ENCODE measurements around the gene LMX1B.

Gene LMX1B

DNA sequence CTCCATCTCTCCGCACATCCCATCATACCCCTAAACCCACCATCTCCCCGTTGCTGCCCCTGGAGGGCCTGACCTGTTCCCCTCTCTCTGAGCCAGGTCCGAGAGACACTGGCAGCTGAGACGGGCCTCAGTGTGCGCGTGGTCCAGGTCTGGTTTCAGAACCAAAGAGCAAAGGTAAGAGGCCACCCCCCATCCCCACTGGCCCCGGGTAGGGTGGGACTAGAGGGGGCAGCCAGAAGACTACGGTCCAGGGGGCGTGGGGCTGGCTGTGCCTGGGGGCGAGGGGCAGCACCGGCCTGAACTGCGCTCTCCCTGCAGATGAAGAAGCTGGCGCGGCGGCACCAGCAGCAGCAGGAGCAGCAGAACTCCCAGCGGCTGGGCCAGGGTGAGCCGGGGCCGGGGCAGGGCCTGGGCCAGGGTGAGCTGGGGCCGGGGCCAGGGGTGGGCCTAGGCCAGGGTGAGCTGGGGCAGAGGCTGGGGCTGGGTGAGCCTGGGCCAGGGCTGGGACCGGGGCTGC, 79.8 kb downstream of the LMX1B start:
- in situ Hi-C loops (cut with MboI; ENCODE audit: low sequenced_read_pairs): no loop called here

DNA sequence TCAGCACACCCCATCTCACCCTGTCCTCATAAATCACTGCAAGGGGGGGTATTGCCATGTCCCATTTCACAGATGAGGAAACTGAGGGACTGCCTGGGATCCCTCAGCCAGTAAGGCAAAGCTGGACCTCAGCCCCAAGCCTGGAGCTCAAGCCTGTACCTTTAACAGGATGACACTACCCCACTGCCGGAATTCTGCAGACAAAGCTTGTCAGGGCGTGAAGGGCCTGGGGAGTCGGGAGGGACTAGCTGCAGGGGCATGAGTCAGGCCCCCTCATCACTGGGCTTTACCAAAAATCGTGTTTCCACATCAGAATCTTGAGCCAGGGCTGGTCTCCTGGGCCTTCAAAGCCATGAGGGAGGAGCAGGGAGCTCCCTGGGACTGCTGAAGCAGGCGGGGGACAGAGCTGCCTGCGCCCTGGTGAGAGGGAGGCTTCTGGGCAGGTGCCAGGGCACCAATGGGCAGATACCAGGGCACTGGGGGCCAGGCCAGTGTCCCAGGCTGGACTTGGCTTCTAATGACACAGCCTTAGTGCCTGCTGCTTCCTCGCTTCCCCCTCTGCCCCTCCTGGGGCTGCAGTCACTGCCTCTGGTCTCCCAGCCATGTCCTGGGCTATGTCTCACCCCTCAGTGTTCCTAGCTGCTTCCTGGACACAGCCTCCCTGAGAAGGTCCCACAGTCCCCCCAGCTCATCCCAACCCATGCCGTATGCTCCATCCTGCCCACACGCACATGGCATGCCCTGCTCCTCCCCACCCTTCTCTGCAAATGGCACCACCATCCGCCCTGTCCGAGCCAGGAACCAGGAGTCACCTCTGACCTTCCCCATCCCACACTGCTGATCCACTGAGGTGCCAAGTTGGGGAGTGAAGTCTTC, 80.7 kb downstream of the LMX1B start:
- in situ Hi-C loops (cut with MboI; ENCODE audit: low sequenced_read_pairs): no loop called here

DNA sequence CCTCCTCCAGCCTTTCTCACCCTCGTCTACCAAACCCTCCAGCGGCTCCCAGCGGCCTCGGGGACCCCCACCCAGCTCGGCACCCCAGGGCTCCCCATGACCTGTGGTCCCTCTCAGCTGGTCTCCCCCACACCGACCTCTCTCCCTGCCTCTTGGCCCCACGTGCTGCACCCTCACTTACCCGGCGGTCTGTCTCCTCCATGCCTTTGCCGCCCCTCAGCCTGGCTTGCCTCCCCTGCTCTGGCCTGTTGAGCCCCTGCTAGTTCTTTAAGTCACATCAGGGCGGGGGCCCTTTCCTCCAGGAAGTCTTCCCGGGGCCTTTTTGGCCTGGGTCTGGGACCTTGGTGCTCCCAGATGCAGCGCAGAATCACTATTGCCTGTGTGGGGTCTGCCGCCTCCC, 81.5 kb downstream of the LMX1B start:
- in situ Hi-C loops (cut with MboI; ENCODE audit: low sequenced_read_pairs): no loop called here

DNA sequence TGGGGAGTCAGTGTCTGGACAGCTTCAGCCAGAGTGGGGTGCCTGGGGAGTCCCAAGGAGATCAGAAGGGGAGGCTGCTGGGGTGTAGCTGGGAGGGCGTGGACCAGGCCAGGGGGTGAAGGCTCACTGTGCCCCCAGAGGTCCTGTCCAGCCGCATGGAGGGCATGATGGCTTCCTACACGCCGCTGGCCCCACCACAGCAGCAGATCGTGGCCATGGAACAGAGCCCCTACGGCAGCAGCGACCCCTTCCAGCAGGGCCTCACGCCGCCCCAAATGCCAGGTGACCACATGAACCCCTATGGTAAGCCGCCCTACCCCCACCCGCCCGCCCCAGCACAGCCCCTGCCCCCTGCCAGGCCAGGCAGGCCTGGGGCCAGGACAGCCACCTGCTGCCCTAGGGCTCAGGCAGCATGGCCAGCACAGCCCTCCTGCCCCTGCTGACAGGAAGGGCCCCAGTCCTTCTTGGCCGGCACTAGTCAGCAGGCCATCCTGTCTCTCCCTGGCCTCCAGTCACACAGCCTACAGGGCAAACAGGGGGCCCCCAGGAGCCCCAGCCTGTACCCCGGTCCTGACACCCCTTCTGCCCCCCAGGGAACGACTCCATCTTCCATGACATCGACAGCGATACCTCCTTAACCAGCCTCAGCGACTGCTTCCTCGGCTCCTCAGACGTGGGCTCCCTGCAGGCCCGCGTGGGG, 82.1 kb downstream of the LMX1B start:
- in situ Hi-C loops (cut with MboI; ENCODE audit: low sequenced_read_pairs): no loop called here

DNA sequence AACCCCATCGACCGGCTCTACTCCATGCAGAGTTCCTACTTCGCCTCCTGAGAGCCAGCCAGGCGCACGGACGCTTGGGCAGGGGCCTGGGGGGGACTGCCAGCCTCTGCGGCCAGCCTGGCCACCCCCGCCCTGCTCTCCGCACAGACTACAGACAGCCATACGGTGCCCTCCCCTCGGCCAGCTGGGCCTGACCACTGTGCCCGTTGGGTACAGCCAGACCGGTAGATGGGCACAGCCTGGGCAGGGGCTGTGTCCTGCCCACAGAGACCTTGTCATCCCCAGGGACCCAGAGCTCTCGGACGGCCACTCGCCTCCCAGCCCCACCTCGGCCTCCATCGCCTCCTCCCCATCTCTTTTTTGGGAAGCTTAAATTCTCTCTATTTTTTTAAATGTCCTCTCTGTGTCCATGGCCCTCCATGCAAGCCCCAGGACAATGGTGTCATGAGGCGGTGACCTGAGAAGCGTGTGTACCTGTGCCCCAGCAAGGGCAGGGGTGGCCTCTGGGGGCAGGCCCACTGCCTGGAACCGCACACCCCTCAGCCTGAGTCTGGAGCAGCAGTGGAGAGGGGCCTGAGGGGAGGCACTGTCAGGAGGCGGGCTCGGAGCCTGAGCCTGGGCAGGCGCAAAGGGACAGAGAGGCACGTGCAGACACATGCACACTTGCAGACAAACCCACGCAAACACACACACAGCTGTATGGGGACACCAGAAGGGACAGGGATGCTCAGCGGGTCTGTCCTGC, 82.8 kb downstream of the LMX1B start:
- in situ Hi-C loops (cut with MboI; ENCODE audit: low sequenced_read_pairs): no loop called here

DNA sequence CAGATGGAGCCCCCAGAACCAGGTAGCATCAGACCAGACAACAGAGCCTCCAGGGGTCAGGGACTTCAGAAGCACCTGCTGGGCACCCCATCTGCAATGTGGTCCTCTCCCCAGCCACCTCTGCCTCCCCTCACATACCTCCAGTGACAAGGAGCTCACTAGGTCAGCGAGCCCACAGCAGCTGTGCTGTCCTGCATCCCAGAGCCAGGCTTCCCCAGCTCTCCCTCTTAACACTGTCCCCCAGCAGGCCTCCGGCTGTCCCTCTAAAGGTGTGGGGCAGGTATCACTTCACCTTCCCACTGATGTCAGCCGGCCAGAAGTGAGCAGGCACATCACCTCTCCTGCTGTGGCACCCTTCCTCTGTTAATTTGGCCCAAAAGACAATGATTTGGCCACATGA, 83.6 kb downstream of the LMX1B start:
- in situ Hi-C loops (cut with MboI; ENCODE audit: low sequenced_read_pairs): no loop called here

DNA sequence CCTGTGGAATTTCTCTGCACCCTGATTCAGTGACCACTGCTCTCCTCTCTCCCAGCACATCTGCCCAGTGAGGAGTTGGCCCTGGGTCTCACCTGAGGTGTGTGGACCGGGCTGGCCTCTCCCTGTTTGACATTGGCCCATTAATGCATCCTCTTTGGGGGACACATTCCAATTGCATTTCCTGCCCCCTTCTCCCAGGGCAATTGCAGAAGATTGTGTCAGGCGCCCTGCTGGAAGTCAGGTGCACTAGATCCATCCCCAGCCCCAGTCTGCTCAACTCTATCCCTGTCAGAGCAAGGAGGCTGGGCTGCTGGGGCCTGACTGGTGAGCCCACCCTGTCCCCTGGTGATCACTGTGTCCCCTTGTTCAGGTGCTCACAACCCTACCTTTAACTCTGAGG, 84.5 kb downstream of the LMX1B start:
- in situ Hi-C loops (cut with MboI; ENCODE audit: low sequenced_read_pairs): no loop called here

DNA sequence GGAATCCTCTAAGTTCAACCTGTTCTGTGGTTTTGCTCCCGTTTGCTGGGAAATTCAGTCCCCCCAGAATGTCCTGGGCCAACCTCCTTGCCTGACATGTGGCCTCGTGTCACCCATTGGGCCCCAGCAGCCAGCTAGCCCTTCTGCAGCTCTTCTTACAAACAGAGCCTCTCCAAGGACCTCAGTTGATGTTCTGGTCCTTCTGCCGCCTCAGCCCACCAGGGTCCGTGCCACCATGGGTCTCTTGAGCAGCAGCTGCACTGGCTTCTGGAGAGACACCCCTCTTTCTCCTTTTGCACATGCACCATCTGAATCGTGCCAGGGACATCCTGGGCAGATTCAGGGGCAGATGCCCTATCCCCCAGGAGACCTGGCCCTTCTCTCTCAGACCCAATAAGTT, 85.0 kb downstream of the LMX1B start:
- in situ Hi-C loops (cut with MboI; ENCODE audit: low sequenced_read_pairs): no loop called here

DNA sequence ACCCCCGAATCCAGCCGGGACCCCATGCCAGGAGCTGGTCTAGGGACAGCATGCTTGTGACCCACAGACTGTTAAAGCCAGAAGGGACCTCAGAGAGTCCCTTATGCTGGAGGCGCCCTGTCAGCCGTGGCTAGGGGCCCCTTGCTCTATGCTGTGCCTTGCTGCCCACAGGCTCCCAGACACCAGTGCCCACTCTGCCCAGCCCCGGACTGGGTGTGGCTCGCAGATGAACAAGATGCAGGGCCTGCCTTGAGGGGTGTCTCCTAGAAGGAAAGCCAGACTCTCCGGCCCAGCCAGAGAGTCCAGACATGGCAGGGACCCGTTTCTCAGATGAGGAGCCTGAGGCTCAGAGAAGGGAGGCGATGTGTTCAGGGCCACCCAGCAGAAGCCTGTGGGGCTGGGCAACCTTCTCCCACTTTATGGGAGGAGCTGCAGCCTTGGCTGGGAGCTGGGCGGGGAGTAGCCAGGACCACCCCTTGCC, 85.7 kb downstream of the LMX1B start:
- in situ Hi-C loops (cut with MboI; ENCODE audit: low sequenced_read_pairs): no loop called here

DNA sequence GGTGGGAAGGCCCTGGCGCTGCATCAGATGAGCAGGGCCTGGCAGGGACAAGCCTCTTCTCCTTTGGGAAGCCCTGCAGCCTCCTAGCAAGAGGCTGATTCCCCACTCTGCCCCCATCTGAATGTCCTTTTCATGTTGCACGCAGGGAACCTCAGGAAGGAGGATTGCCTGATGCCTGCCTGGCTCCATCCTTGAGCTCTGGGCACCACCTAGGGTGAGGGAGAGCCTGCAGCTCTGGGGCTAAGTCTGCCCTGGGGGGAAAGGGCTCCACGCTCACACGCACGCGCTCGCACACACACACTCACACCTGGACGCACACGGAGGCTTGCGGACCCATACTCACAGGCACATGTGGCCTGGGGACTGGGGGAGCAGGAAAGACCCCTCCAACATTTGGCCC, 86.6 kb downstream of the LMX1B start:
- in situ Hi-C loops (cut with MboI; ENCODE audit: low sequenced_read_pairs): no loop called here

DNA sequence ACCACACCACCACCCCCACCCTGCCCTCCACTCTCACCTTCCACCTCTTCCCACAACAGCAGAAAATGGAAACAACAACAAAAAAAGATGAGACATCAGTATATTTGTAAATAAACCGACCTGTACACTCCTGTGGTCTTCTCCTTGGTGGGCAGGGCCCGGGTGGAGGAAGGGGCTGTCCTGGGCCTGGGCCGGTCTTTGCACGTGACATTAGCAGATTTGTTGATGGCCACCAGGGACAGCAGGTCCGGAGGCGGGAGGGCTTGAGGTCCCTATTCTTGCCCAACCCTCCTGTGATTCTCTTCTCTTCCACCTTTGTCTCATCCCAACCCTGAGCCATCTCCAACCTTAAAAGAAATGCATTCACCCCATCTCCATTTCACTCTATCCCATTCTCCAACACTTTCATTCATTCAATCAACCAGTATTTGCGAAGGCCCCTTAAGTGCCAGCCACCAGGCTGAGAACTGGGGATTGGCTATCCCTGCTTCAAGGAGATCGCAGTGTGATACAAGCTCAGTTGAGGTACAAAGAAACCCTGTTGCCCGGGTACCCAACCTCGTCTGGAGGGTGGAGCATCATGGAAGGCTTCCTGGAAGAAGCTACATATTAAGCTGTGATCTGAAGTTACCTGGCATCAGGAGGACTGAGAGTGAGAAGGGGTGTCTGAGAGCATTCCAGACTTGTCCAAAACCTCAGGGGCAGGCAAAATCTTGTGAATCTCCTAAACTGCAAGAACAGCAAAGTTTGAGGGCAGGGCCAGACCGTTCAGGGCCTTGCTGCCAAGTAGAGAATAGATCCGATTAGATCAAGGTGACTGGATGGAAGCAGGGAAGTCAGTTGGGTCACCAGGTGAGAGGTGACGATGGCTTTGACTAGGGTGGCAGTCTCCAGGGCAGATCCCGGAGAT, 87.4 kb downstream of the LMX1B start:
- in situ Hi-C loops (cut with MboI; ENCODE audit: low sequenced_read_pairs): no loop called here

DNA sequence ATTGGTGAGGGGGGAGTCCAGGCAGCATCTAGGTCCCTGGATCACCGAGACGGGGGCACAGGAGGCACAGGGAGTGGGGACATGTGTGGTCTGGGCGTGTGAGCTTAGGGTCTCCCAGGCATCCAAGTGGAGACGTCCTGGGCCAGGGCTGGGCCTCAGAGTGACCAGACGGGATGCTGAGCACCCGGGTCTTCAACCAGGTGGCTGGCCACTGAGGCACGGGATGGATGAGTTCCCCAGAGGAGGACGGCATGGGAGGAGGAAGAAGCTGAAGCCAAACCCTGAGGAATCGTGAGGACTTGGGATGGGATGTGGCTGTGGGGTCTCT, 88.0 kb downstream of the LMX1B start:
- in situ Hi-C loops (cut with MboI; ENCODE audit: low sequenced_read_pairs): no loop called here

DNA sequence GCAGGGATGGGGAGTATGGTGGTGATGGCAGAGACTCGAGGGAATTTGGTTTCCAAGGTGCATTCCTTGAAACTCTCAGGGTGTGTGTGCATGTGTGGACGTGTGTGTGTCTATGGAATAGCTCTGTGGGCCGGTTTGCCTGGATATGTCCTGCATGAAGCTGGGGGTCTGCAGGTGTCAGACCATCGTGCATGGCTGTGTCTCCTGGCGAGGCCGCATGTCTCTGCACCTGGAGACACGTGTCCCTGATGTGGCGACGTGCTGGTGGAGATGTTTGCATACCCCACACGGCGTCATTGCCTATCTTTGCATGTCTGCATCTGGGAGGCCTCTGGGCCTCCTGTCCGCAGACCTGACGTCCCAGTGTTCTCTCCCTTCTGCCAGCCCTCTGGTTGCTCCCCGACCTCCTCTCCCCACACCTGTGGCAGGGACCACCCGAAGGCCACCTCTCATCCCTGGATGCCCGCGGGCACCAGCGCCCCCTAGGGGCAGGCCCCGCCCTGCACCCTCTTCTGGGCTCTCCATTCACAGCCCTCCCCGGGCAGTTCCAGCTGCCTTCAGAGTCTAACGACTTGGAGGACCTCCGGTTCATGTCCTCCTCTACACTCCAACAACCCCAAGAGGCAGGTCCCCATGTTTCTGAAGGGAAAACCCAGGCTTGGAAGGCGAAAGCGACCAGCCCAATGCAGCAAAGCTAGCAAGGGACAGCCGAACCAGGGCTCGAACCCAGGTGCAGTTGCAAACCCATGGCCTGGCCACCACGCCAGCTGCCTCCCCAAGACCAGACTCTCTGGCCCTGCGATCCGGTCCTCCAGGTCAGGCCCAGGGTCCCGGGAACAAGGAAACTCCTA, 88.6 kb downstream of the LMX1B start:
- in situ Hi-C loops (cut with MboI; ENCODE audit: low sequenced_read_pairs): no loop called here

DNA sequence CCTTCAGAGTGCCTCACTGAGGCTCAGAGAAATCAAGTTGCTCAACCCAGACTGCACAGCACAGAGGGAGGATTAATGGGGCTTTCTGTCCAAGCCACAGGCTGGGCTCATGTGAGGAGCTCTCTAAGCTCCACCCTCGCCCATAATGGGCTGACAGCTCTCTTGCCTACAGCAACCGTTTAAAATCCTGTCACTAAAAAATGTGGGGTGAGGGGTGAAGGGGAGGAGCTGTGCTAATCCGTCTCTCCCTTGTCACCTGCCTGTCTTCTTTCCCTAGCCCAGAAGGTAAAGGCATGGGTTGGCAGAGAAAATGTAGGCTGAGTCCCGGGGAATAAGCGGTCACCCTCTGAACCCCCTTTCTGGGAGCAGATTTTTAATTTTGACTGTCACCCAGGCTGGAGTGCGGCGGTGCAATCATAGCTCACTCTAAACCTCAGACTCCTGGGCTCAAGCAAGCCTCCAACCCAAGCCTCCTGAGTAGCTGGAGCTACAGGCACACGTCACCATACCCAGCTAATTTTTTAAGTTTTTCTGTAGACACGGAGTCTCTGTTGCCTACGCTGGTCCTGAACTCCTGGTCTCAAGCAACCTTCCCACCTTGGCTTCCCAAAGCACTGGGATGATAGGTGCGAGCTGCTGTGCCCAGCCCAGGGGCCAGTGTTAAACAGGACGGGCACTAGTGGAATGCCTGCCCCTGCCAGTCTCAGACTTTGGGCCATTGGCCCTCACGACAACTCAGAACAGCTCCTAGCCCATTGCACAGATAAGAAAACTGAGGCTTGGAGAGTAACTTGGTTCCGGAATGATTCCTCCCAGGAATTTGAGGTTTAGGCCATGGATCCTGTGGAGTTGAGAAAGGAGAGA, 89.5 kb downstream of the LMX1B start:
- in situ Hi-C loops (cut with MboI; ENCODE audit: low sequenced_read_pairs): no loop called here

DNA sequence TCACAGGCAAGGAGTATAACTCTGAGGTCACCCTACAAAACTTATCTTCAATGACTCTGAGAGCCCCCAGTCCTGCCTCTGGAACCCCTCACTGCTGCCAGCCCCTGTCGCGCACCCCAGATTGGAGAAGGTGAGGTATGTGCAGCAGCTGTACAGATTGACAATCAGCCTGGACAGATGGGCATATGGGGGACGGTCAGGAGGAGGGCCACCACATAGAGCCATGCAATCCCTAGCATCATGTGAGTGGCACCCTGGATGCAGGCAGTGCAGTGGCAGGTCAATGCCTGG, 90.1 kb downstream of the LMX1B start:
- in situ Hi-C loops (cut with MboI; ENCODE audit: low sequenced_read_pairs): no loop called here

DNA sequence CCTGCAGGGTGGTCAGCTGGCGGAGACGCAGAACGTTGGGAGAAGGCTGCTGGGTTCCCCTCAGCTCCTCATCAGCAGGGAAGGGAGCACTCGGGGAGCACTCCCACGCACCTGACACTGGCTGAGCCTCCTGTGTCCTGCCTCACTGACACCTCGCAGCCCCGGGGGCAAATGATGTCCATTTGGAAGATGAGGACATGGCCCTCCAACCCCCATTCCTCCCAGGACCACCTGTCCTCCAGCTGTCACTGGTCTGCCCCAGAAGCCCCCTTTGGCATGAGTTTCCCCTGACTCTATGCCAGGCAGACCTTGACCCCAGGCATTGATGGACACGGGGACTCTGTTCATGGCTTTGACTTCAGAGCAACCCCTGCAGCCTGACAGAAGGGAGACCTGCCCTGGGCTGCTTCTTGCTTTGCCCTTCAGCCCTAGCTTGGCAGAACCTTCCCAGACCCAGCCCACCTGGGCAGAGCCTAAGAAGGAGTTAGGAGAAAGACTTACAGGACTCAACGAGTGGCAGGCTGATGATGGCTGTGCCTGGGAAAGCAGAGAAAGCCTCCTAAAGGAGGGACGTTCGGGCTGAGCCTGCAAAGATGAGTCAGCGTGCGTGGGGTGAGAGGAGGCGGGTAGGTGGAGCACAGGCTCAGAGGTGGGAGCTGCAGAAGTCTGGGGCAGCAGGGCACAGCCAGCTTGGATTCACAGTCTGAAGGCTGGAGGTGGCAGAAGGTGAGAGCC, 90.6 kb downstream of the LMX1B start:
- in situ Hi-C loops (cut with MboI; ENCODE audit: low sequenced_read_pairs): no loop called here

DNA sequence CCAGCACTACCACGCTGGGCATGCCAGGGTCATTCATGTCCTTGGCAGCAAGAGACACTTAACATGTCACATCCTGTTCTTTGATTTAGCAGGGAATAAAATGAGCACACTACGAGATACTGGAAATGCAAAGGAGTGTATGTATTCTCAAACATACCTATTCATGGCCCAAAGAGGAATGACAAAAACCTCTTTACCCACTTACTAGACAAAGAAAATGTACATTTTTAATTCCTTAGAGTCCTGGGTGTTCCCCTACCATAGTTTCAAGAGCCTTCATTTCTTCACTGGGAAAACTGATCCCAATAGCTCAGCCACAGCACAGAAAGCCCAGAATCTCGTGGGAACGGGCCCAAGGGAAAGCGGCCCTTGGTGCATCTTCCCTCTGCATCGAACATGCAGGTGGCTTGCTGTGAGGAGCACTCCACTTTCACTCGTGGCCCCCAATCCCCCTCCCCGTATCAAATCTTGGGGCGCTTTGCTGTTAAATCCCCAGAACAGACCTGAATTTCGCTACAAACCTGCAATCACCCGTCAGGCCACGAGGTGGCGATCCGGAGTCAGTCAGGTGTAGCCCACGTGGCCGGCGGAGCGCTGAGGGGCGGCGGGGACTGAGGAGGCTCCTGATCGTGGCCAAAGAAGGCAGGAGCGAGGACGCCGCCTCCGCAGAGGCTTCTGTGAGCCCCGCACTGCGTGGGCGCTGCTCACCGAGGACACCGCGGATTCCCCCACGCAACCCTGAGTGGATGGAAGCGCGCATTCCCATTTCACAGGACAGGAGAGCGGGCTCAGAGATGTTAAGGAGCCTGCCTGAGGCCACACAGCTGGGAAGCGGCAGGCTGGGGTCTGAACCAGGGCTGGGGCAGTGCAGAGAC, 91.4 kb downstream of the LMX1B start:
- in situ Hi-C loops (cut with MboI; ENCODE audit: low sequenced_read_pairs): no loop called here

Measured in hTERT RPE-1 (cell line).